OCI-LY7 (cell line): Measurements from ENCODE around the gene ZC3H4. TPM values are rescaled to one million over a fixed set of nuclear protein-coding genes. Genes with fewer than 3 reads are reported as not detected.

Experiments
- BruUV-seq: library from RNA; stranded (reverse); fragments of 400-500 nt; replicated peaks from 2 replicates; lab custom pipeline; 2021; lab: Mats Ljungman, UMichigan
- CTCF ChIA-PET: fragments of 300-600 bp; sonication (Branson Sonifier 250); formaldehyde crosslinking; loops from one replicate; lab custom pipeline; 2022; ENCODE audit warnings: antibody characterized with exemption; ENCODE audit not compliant: unreplicated experiment; lab: Charles Lee
- POLR2A ChIA-PET: fragments of 300-600 bp; sonication (Branson Sonifier 250); formaldehyde crosslinking; loops from one replicate; lab custom pipeline; 2022; ENCODE audit warnings: antibody characterized with exemption; lab: Charles Lee
- DNase-seq: peaks from one replicate; pipeline ENCODE4 v3.0.0-alpha.2; 2015; ENCODE audit warnings: low spot score
- H2AFZ ChIP-seq: fragments of 200-600 bp; sonication (generic), shearing (Covaris generic); 2 replicates; pipeline ENCODE4 v1.6.1; 2014; ENCODE audit warnings: mild to moderate bottlenecking, antibody characterized with exemption, low read length, moderate library complexity
- H3K27ac ChIP-seq: fragments of 200-600 bp; sonication (generic); 2 replicates; pipeline ENCODE4 v1.5.1; 2014; ENCODE audit warnings: mixed run types, low read depth, mild to moderate bottlenecking, moderate library complexity, low read length, inconsistent platforms; ENCODE audit not compliant: poor library complexity, severe bottlenecking
- H3K36me3 ChIP-seq: fragments of 200-600 bp; sonication (generic); 2 replicates; pipeline ENCODE4 v1.6.1; 2014; ENCODE audit warnings: mild to moderate bottlenecking, antibody characterized with exemption, low read length, moderate library complexity, mixed read lengths; ENCODE audit not compliant: insufficient read depth
- H3K4me1 ChIP-seq: fragments of 200-600 bp; sonication (generic); 2 replicates; pipeline ENCODE4 v1.5.1; 2014; ENCODE audit warnings: mild to moderate bottlenecking, low read length; ENCODE audit not compliant: insufficient read depth, poor library complexity, severe bottlenecking
- H3K4me2 ChIP-seq: fragments of 200-600 bp; sonication (generic); 2 replicates; pipeline ENCODE4 v1.6.1; 2014; ENCODE audit warnings: mild to moderate bottlenecking, low read length
- H3K4me3 ChIP-seq: fragments of 200-600 bp; sonication (generic); 2 replicates; pipeline ENCODE4 v1.5.1; 2014; ENCODE audit warnings: mild to moderate bottlenecking, low read depth, low read length; ENCODE audit not compliant: poor library complexity, severe bottlenecking
- H3K79me2 ChIP-seq: fragments of 200-600 bp; sonication (generic); 2 replicates; pipeline ENCODE4 v1.6.1; 2016; ENCODE audit warnings: low read depth, mild to moderate bottlenecking, low read length, moderate library complexity, mixed read lengths; ENCODE audit not compliant: insufficient read depth
- H3K9me2 ChIP-seq: fragments of 200-600 bp; sonication (generic); 2 replicates; pipeline ENCODE4 v1.6.1; 2016; ENCODE audit warnings: mild to moderate bottlenecking, low read length, mixed read lengths; ENCODE audit not compliant: insufficient read depth
- H3K9me3 ChIP-seq: fragments of 200-600 bp; sonication (generic); 2 replicates; pipeline ENCODE4 v1.6.1; 2014; ENCODE audit warnings: mild to moderate bottlenecking, mixed run types, low read length, mixed read lengths
- H4K20me1 ChIP-seq: fragments of 200-600 bp; sonication (generic); 2 replicates; pipeline ENCODE4 v1.6.1; 2014; ENCODE audit warnings: mild to moderate bottlenecking, antibody characterized with exemption, low read length, moderate library complexity, mixed read lengths; ENCODE audit not compliant: insufficient read depth
- CTCF ChIP-seq: fragments of 200-600 bp; sonication (generic); conservative IDR thresholded peaks from 2 replicates; pipeline ENCODE4 v1.5.1; 2014; ENCODE audit warnings: mild to moderate bottlenecking, antibody characterized with exemption, low read length, moderate library complexity, mixed read lengths
- EZH2phosphoT487 ChIP-seq: fragments of 200-600 bp; sonication (generic); IDR thresholded peaks from 2 replicates; pipeline ENCODE4 v1.6.1; 2018; ENCODE audit warnings: low read depth, borderline replicate concordance, mild to moderate bottlenecking, mixed run types, antibody characterized with exemption, low read length, moderate library complexity, mixed read lengths
- intact Hi-C: fragments of 100-400 bp; cut with micrococcal nuclease; formaldehyde crosslinking; loops from one replicate; pipeline ENCODE4 v1.10.0; 2022; ENCODE audit not compliant: unreplicated experiment
- total RNA-seq, 2 experiments: library from RNA; depleted of rRNA in 1 of 2; stranded (reverse); fragments of >200 nt in 1 of 2; shearing (Covaris generic) in 1 of 2; gene quantifications; 2 replicates each; pipeline ENCODE4 v1.2.3, GENCODE V29; 2014 to 2022

ZC3H4 gene
- total RNA-seq, 2 experiments from 2014 or later: 23.0 to 76.8 TPM

- Histone ChIP-seq H3K79me2 (no peaks in the 10 kb centered on the region), H4K20me1 (no peaks in the 10 kb centered on the region), H3K4me1 (peaks cover 3% of the 10 kb centered on the region), H3K4me3 (no peak overlapping the region), H3K27ac (no peak overlapping the region), H3K9me3 (no peaks in the 10 kb centered on the region), H3K4me2 (no peak overlapping the region), H2AFZ (no peak overlapping the region; the same call in 1 of the 2 replicates), H3K36me3 (no peaks in the 10 kb centered on the region), H3K9me2 (no peaks in the 10 kb centered on the region)
- peak; percentile 92 for TF ChIP-seq CTCF
- no peak for TF ChIP-seq EZH2phosphoT487
- intact Hi-C loops: loop anchor here (1.0 to 2.0 kb wide), 2 partner anchors 46 to 112 kb away; no protein-coding TSS in a partner anchor
- BruUV-seq: no TSS peak
- peak; percentile 74 for DNase-seq
- POLR2A ChIA-PET: no interaction called here
- CTCF ChIA-PET: no interaction called here
Measured at GRCh38 chr19:47124937-47125668, 11.5 kb upstream of the ZC3H4 start.

- no peak overlapping the region for H3K4me3 ChIP-seq
- no peaks in the 10 kb centered on the region for H3K79me2 ChIP-seq
- no peak for DNase-seq
- H3K9me3 ChIP-seq: no peaks in the 10 kb centered on the region
- POLR2A ChIA-PET: interaction anchor here (0.7 to 1.8 kb wide), 2 partner anchors 10 to 21 kb away, joined by 3 to 4 read pairs; partner anchors contain the start of gene ZC3H4
- H3K4me1 ChIP-seq: no peaks in the 10 kb centered on the region
- no peaks in the 10 kb centered on the region for H3K9me2 ChIP-seq
- no peak for TF ChIP-seq EZH2phosphoT487
- no peak for TF ChIP-seq CTCF
- no peak overlapping the region for H3K27ac ChIP-seq
- no peak overlapping the region for H2AFZ ChIP-seq
- H3K4me2 ChIP-seq: no peak overlapping the region
- no TSS peak for BruUV-seq
- H3K36me3 ChIP-seq: no peaks in the 10 kb centered on the region
- CTCF ChIA-PET: no interaction called here
- intact Hi-C loops: no loop called here
- H4K20me1 ChIP-seq: no peaks in the 10 kb centered on the region
Measured at GRCh38 chr19:47123406-47123805, 9.8 kb upstream of the ZC3H4 start.
